Measurements from ENCODE around the gene TMEM255B. TPM values are rescaled to one million over a fixed set of nuclear protein-coding genes. Genes with fewer than 3 reads are reported as not detected.

The TMEM255B gene
- total and polyA plus RNA-seq, 2 donors (not counting 3 experiments of a cell fraction or from before 2014, with no cell fraction given) = 105 to 121 TPM

DNA sequence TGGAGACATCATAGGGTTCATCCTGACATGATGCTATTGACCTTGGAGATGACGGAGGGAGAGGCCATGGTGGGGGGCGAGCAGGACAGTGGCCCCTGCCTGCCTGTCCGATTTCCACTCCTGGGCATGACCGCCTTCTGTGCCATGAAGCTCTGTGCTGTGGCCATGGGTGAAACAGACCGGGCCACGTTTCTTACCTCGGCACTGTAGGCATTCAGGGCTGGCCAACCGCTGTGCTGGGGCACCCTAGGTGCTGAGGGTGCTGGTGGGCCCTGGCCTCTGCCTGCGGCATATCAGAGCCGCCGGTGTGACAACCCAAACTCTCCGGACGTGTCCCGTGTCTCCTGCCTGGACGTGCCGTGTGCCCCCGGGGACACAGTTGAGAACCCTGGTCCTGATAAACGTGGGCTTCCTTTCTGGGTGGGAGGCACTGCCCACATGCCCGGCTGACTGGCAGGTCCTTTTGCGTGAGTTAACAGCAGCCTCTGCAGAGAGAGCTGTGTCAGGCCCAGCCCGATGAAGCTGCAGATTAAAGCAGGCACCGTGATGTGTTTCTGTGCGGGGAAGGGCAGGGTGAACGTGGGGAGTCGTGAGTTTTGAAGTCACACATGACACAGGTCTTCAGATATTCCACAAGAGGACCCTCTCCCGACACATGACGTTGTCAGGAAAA, 46.5 kb downstream of the TMEM255B start:
- H3K27ac ChIP-seq (ENCODE audit: insufficient read depth, low read depth, low read length) = no peak overlapping the region
- DNase-seq (ENCODE audit: low read depth, low spot score) (no peak), FAIRE-seq (no peak)
- no peak for TF ChIP-seq JUN (IDR thresholded peaks at IDR 0.05; ENCODE audit: borderline replicate concordance, insufficient read depth, insufficient read length, low read depth)
- TF ChIP-seq MYC (IDR thresholded peaks at IDR 0.05; ENCODE audit: low read depth, low read length) = no peak
- TF ChIP-seq EZH2 (IDR thresholded peaks at IDR 0.05; ENCODE audit: borderline replicate concordance, low read depth, low read length, severe bottlenecking) = no peak
- TF ChIP-seq FOS (IDR thresholded peaks at IDR 0.05; ENCODE audit: borderline replicate concordance, insufficient read depth, low read length) = no peak
- TF ChIP-seq, protein P1, sequence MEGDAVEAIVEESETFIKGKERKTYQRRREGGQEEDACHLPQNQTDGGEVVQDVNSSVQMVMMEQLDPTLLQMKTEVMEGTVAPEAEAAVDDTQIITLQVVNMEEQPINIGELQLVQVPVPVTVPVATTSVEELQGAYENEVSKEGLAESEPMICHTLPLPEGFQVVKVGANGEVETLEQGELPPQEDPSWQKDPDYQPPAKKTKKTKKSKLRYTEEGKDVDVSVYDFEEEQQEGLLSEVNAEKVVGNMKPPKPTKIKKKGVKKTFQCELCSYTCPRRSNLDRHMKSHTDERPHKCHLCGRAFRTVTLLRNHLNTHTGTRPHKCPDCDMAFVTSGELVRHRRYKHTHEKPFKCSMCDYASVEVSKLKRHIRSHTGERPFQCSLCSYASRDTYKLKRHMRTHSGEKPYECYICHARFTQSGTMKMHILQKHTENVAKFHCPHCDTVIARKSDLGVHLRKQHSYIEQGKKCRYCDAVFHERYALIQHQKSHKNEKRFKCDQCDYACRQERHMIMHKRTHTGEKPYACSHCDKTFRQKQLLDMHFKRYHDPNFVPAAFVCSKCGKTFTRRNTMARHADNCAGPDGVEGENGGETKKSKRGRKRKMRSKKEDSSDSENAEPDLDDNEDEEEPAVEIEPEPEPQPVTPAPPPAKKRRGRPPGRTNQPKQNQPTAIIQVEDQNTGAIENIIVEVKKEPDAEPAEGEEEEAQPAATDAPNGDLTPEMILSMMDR (IDR thresholded peaks at IDR 0.05; ENCODE audit: extremely low read depth in 1 of 2, insufficient read depth in 1 of 2, low read depth in 1 of 2, low read length in 2 of 2) = no peak
- TF ChIP-seq, protein P2, sequence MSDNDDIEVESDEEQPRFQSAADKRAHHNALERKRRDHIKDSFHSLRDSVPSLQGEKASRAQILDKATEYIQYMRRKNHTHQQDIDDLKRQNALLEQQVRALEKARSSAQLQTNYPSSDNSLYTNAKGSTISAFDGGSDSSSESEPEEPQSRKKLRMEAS (IDR thresholded peaks at IDR 0.05; ENCODE audit: insufficient read depth, insufficient read length) = no peak
- TF ChIP-seq POLR2A (IDR thresholded peaks at IDR 0.05; ENCODE audit: low read depth, low read length) = no peak
- TF ChIP-seq POLR2AphosphoS5 (IDR thresholded peaks at IDR 0.05; ENCODE audit: insufficient read depth, low read depth, low read length) = no peak
- TF ChIP-seq GATA2 (IDR thresholded peaks at IDR 0.05; ENCODE audit: insufficient read depth, insufficient read length, low read depth, low read length) = no peak
- H3K4me2 ChIP-seq (ENCODE audit: insufficient read depth, low read length) = no peak overlapping the region
- no peaks in the 10 kb centered on the region for H3K9me1 ChIP-seq (replicated peaks; ENCODE audit: control insufficient read depth, extremely low read depth, insufficient read depth, low read length)
- H3K36me3 ChIP-seq (ENCODE audit: control insufficient read depth in 2 of 2, extremely low read depth in 1 of 2, insufficient read depth in 2 of 2, low read length in 2 of 2) = peaks cover 0 to 4% of the 10 kb centered on the region in 2 experiments
- intact Hi-C loops (cut with micrococcal nuclease) (no loop called here), dilution Hi-C loops (cut with MboI; ENCODE audit: extremely low pct_ligation_motif_present, low sequenced_read_pairs) (no loop called here)
- peaks cover 5% of the 10 kb centered on the region for H3K9me3 ChIP-seq (replicated peaks; ENCODE audit: control insufficient read depth, insufficient read depth, low read length)
- no peak overlapping the region for H3K4me3 ChIP-seq (replicated peaks in 1 of 3; ENCODE audit: insufficient read depth in 1 of 3, low read depth in 1 of 3, low read length in 3 of 3)
- no peaks in the 10 kb centered on the region for H4K20me1 ChIP-seq (replicated peaks; ENCODE audit: control insufficient read depth, extremely low read depth, insufficient read depth, low read length)
- H3K79me2 ChIP-seq (ENCODE audit: control insufficient read depth, insufficient read depth, low read length) = no peaks in the 10 kb centered on the region
- no peak overlapping the region for H3K9ac ChIP-seq (replicated peaks; ENCODE audit: extremely low read depth, insufficient read depth, low read length)
- H3K27me3 ChIP-seq (ENCODE audit: control insufficient read depth in 2 of 2, insufficient read depth in 2 of 2, low read length in 2 of 2) = no peaks in the 10 kb centered on the region
- no TSS peak for BruUV-seq (replicated peaks)
- POLR2A ChIA-PET = no interaction called here
- CTCF ChIA-PET = interaction anchor here (1.2 kb wide), 1 partner anchor 9 kb away, joined by 3 read pairs; no protein-coding TSS in a partner anchor
- no peak overlapping the region for H2AFZ ChIP-seq (ENCODE audit: low read depth, low read length)
- peaks cover 3% of the 10 kb centered on the region for H3K4me1 ChIP-seq (ENCODE audit: control insufficient read depth, extremely low read depth, insufficient read depth, low read length)
